Immature natural killer cell (primary cell): ENCODE data around the gene PYHIN1. TPM values are rescaled to one million over a fixed set of nuclear protein-coding genes. Genes with fewer than 3 reads are reported as not detected.

Experiments used
- DNase-seq, 3 donors: peaks; one replicate each; pipeline ENCODE4 v3.0.0; 2022; ENCODE audit warnings: mixed read lengths in 1 of 3
- H3K27ac Mint-ChIP-seq, 6 donors: one replicate each; pipeline ENCODE4 v1.8.0; 2020; ENCODE audit warnings: mixed read lengths in 6 of 6, mild to moderate bottlenecking in 5 of 6, inconsistent platforms in 4 of 6, moderate library complexity in 3 of 6
- H3K27me3 Mint-ChIP-seq, 3 donors: one replicate each; pipeline ENCODE4 v1.8.0; 2020 to 2021; ENCODE audit warnings: low read depth in 3 of 3, mild to moderate bottlenecking in 3 of 3, mixed read lengths in 3 of 3, moderate library complexity in 3 of 3, inconsistent platforms in 1 of 3
- H3K36me3 Mint-ChIP-seq, 3 donors: one replicate each; pipeline ENCODE4 v1.8.0; 2020; ENCODE audit warnings: mixed read lengths in 3 of 3, inconsistent platforms in 2 of 3, mild to moderate bottlenecking in 2 of 3
- H3K4me1 Mint-ChIP-seq, 2 donors: one replicate each; pipeline ENCODE4 v1.8.0; 2020; ENCODE audit warnings: inconsistent platforms in 2 of 2, mild to moderate bottlenecking in 2 of 2, mixed read lengths in 2 of 2, moderate library complexity in 1 of 2
- H3K4me3 Mint-ChIP-seq, 5 donors: one replicate each; pipeline ENCODE4 v1.8.0; 2020; ENCODE audit warnings: mild to moderate bottlenecking in 5 of 5, mixed read lengths in 5 of 5, inconsistent platforms in 3 of 5, moderate library complexity in 3 of 5
- H3K9me3 Mint-ChIP-seq, 6 donors: one replicate each; pipeline ENCODE4 v1.8.0; 2020; ENCODE audit warnings: mild to moderate bottlenecking in 6 of 6, mixed read lengths in 6 of 6, inconsistent platforms in 4 of 6, moderate library complexity in 3 of 6
- polyA plus RNA-seq, 3 donors: library from polyadenylated mRNA; unstranded; fragments of 300-500 nt; fragmentation: Illumina TruSeq; gene quantifications; one replicate each; pipeline ENCODE4 v1.2.3, GENCODE V29; 2021

PYHIN1 gene
- 100 to 1,000 TPM; 141 to 290 (median 150) TPM for polyA plus RNA-seq

- peaks cover 14 to 28% (median 14%) of the 10 kb centered on the region in 3 donors for H3K36me3 Mint-ChIP-seq
- peak; percentile 60 to 67 (median 65) for DNase-seq
- peaks cover 3 to 4% (median 4%) of the 10 kb centered on the region in 3 donors for H3K27me3 Mint-ChIP-seq
- H3K27ac Mint-ChIP-seq: peak within 1 kb of the TSS; percentile 89 to 99 (median 96)
- peak within 1 kb of the TSS; percentile 98 to 99 (median 99) for H3K4me3 Mint-ChIP-seq
- peaks cover 61 to 71% of the 10 kb centered on the region in 2 donors for H3K4me1 Mint-ChIP-seq
- peaks cover 0 to 4% (median 1%) of the 10 kb centered on the region in 6 donors for H3K9me3 Mint-ChIP-seq
Measured at GRCh38 chr1:158931055-158931737, at the start of gene PYHIN1. TSS of gene PYHIN1 (plus strand) at chr1:158931552. CDS start at chr1:158936911, 5,359 bp downstream.

GRCh38 chr1:158893654-158894053 lies 37.7 kb upstream of the PYHIN1 start:
- peaks cover 0 to 2% (median 0%) of the 10 kb centered on the region in 3 donors for H3K27me3 Mint-ChIP-seq
- no peak for DNase-seq
- no peaks in the 10 kb centered on the region for H3K9me3 Mint-ChIP-seq
- H3K4me3 Mint-ChIP-seq: no peak overlapping the region
- H3K4me1 Mint-ChIP-seq: peaks cover 10% of the 10 kb centered on the region in 2 donors
- H3K27ac Mint-ChIP-seq: peak overlapping the region in 5 of 6 donors; percentile 2 to 36 (median 14)
- H3K36me3 Mint-ChIP-seq: peaks cover 0 to 8% (median 0%) of the 10 kb centered on the region in 3 donors

- Mint-ChIP-seq H3K9me3 (no peaks in the 10 kb centered on the region), H3K4me1 (peaks cover 2 to 5% of the 10 kb centered on the region in 2 donors), H3K27me3 (peaks cover 0 to 2% (median 1%) of the 10 kb centered on the region in 3 donors), H3K36me3 (peaks cover 0 to 12% (median 0%) of the 10 kb centered on the region in 3 donors), H3K4me3 (no peak overlapping the region), H3K27ac (no peak overlapping the region)
- no peak for DNase-seq
Measured at GRCh38 chr1:158898722-158899121, 32.6 kb upstream of the PYHIN1 start.

DNA sequence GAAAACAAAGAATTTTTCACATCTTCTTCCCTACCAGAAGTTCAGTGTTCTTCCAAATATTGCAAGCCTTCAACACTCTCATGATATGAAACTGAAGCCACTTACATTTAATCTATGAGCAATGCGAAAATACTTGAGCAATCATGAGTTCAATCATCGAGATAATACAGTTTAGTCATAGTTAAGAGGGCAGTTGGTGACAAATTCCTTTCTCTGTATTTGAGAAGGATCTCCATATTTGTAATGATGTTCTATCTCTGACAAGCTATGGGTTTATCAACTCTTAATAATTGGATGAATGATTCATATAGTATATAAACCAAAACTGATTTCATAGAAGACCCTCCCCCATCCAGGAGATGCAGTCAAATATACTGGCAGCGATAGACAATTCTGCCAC lies 29.7 kb upstream of the PYHIN1 start:
- no peak overlapping the region for H3K4me3 Mint-ChIP-seq
- H3K4me1 Mint-ChIP-seq: peaks cover 0 to 2% of the 10 kb centered on the region in 2 donors
- H3K36me3 Mint-ChIP-seq: peaks cover 0 to 22% (median 3%) of the 10 kb centered on the region in 3 donors
- H3K27me3 Mint-ChIP-seq: peaks cover 0 to 4% (median 4%) of the 10 kb centered on the region in 3 donors
- DNase-seq: no peak
- H3K9me3 Mint-ChIP-seq: peaks cover 0 to 3% (median 0%) of the 10 kb centered on the region in 6 donors
- H3K27ac Mint-ChIP-seq: no peak overlapping the region

DNA sequence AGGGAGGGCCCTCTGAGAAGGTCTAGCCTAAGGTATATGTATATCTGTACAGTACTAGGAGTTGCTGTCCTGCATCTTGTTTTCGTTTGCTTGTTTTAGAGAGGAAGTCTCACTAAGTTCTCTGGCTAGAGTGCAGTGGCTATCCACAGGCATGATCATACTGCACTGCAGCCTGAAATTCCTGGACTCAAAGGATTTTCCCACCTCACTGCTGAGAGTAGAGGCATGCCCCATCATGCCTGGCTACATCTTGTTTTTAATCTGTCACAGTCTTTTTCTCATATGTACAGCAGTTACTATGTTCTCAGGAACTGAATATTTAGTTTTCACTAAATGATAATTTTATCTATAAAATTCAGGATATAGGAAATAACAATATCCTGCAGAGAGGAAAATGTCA lies 15.3 kb upstream of the PYHIN1 start:
- no peak for DNase-seq
- Mint-ChIP-seq H3K27ac (no peak overlapping the region), H3K36me3 (peaks cover 25 to 41% (median 32%) of the 10 kb centered on the region in 3 donors), H3K9me3 (peaks cover 15 to 47% (median 32%) of the 10 kb centered on the region in 6 donors), H3K4me3 (no peak overlapping the region), H3K4me1 (no peaks in the 10 kb centered on the region), H3K27me3 (peaks cover 0 to 4% (median 0%) of the 10 kb centered on the region in 3 donors)

GRCh38 chr1:158924677-158925076 lies 6.7 kb upstream of the PYHIN1 start:
- peak overlapping the region; percentile 89 to 96 (median 94) for H3K27ac Mint-ChIP-seq
- peak; percentile 59 to 62 (median 61) for DNase-seq
- peaks cover 61 to 66% of the 10 kb centered on the region in 2 donors for H3K4me1 Mint-ChIP-seq
- H3K27me3 Mint-ChIP-seq: peaks cover 5 to 7% (median 5%) of the 10 kb centered on the region in 3 donors
- H3K36me3 Mint-ChIP-seq: peaks cover 6 to 23% (median 9%) of the 10 kb centered on the region in 3 donors
- peak overlapping the region; percentile 60 to 90 (median 73) for H3K4me3 Mint-ChIP-seq
- peaks cover 8 to 22% (median 11%) of the 10 kb centered on the region in 6 donors for H3K9me3 Mint-ChIP-seq

GRCh38 chr1:158930504-158930903 lies 848 bp upstream of the PYHIN1 start:
- H3K27me3 Mint-ChIP-seq: peaks cover 3 to 4% (median 4%) of the 10 kb centered on the region in 3 donors
- H3K9me3 Mint-ChIP-seq: peaks cover 0 to 4% (median 1%) of the 10 kb centered on the region in 6 donors
- peak overlapping the region; percentile 98 to 99 (median 99) for H3K4me3 Mint-ChIP-seq
- peak overlapping the region; percentile 89 to 99 (median 96) for H3K27ac Mint-ChIP-seq
- H3K4me1 Mint-ChIP-seq: peaks cover 59 to 71% of the 10 kb centered on the region in 2 donors
- peaks cover 11 to 23% (median 13%) of the 10 kb centered on the region in 3 donors for H3K36me3 Mint-ChIP-seq
- DNase-seq: peak; percentile 77 to 83 (median 80)

GRCh38 chr1:158932171-158932570 lies 819 bp downstream of the PYHIN1 start:
- peak overlapping the region; percentile 98 to 99 (median 99) for H3K4me3 Mint-ChIP-seq
- peaks cover 0 to 2% (median under 1%) of the 10 kb centered on the region in 6 donors for H3K9me3 Mint-ChIP-seq
- peak overlapping the region; percentile 89 to 99 (median 96) for H3K27ac Mint-ChIP-seq
- peak in 2 of 3 donors; percentile 19 to 32 for DNase-seq
- H3K36me3 Mint-ChIP-seq: peaks cover 16 to 37% (median 19%) of the 10 kb centered on the region in 3 donors
- H3K4me1 Mint-ChIP-seq: peaks cover 61 to 71% of the 10 kb centered on the region in 2 donors
- H3K27me3 Mint-ChIP-seq: peaks cover 3 to 4% (median 4%) of the 10 kb centered on the region in 3 donors

DNA sequence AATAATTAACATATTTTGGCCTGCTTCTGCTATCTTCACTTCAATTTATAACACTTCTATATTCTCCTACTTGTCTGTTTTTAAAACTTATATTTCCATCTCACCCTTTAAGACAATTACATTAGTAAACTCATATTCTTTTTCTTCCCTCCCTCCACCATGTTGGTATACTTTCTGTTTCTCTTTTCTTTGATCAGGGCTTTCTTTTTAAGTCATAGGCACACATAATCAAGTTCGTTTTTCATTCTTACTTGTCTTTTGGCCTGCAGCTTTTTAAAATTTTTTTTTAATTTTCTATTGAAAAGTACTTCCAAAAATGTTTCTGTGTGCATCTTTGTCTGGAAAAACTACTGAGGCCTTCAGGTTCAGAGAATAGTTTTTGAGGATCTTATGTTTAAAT lies 2.3 kb downstream of the PYHIN1 start:
- Mint-ChIP-seq H3K36me3 (peaks cover 22 to 50% (median 27%) of the 10 kb centered on the region in 3 donors), H3K4me1 (peaks cover 65 to 77% of the 10 kb centered on the region in 2 donors), H3K4me3 (peak overlapping the region; percentile 89 to 99 (median 93)), H3K27me3 (peaks cover 3 to 4% (median 4%) of the 10 kb centered on the region in 3 donors), H3K9me3 (no peaks in the 10 kb centered on the region), H3K27ac (peak overlapping the region; percentile 83 to 91 (median 87))
- peak; percentile 29 to 33 (median 30) for DNase-seq

GRCh38 chr1:158939180-158939579 lies 7.8 kb downstream of the PYHIN1 start:
- Mint-ChIP-seq H3K4me1 (peaks cover 85 to 100% of the 10 kb centered on the region in 2 donors), H3K4me3 (peak overlapping the region; percentile 21 to 66 (median 57)), H3K27ac (peak overlapping the region; percentile 74 to 94 (median 88)), H3K36me3 (peaks cover 45 to 83% (median 52%) of the 10 kb centered on the region in 3 donors), H3K27me3 (peaks cover 0 to 3% (median 0%) of the 10 kb centered on the region in 3 donors), H3K9me3 (no peaks in the 10 kb centered on the region)
- DNase-seq: no peak

- H3K4me1 Mint-ChIP-seq: peaks cover 83 to 100% of the 10 kb centered on the region in 2 donors
- H3K27ac Mint-ChIP-seq: peak overlapping the region; percentile 32 to 87 (median 77)
- no peaks in the 10 kb centered on the region for H3K9me3 Mint-ChIP-seq
- peak overlapping the region in 2 of 5 donors; percentile 33 to 43 for H3K4me3 Mint-ChIP-seq
- peaks cover 0 to 3% (median 0%) of the 10 kb centered on the region in 3 donors for H3K27me3 Mint-ChIP-seq
- H3K36me3 Mint-ChIP-seq: peaks cover 54 to 80% (median 61%) of the 10 kb centered on the region in 3 donors
- DNase-seq: no peak
Measured at GRCh38 chr1:158941317-158941716, 10.0 kb downstream of the PYHIN1 start.

DNA sequence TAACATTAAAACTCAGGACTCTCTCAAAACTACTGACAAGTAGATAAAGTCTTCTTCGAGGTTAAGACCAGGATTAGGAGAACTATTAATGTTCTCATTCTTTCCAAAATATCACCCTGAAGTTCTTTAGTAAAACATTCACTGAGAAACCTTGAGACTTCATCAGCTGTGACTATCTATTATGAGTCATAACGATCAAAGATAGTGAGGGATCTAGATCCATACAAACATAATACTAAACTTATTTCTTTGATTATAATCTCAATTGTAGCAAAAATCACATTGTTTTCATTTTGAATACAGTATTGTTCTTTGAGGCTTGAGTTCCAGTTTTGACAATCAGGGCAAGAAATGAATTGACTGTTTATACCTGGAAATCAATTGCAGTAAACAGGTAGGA lies 11.1 kb downstream of the PYHIN1 start:
- peaks cover 59 to 82% (median 68%) of the 10 kb centered on the region in 3 donors for H3K36me3 Mint-ChIP-seq

DNA sequence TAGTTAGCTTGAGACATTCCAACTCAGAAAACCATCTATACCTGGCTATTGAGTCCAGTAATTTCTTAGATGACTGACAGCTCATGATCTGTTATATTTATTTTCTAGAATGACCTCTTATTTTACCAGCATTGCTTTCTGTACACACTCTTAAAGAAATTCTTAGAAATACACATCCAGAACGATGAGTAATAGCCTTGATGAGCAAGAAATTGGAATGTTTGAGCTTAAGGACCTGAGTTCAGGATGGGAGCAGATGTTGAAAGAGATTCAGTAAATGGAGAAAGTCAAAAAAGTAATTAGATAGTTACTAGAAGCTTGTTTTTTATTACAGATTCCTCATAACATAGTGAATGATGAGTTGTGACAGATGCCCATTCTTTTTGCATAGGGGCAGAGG lies 11.7 kb downstream of the PYHIN1 start:
- peak overlapping the region in 1 of 5 donors; percentile 33 for H3K4me3 Mint-ChIP-seq

More for the DNA sequence above, 11.1 kb downstream of the PYHIN1 start:
- Mint-ChIP-seq H3K27me3 (peaks cover 0 to 3% (median 0%) of the 10 kb centered on the region in 3 donors), H3K4me1 (peaks cover 82 to 100% of the 10 kb centered on the region in 2 donors), H3K4me3 (peak overlapping the region in 1 of 5 donors; percentile 32), H3K9me3 (no peaks in the 10 kb centered on the region), H3K27ac (peak overlapping the region in 5 of 6 donors; percentile 14 to 75 (median 66))
- no peak for DNase-seq

More for the DNA sequence above, 11.7 kb downstream of the PYHIN1 start:
- H3K27me3 Mint-ChIP-seq: peaks cover 0 to 3% (median 0%) of the 10 kb centered on the region in 3 donors
- no peaks in the 10 kb centered on the region for H3K9me3 Mint-ChIP-seq
- H3K36me3 Mint-ChIP-seq: peaks cover 60 to 82% (median 70%) of the 10 kb centered on the region in 3 donors
- peak overlapping the region; percentile 55 to 76 (median 72) for H3K27ac Mint-ChIP-seq
- peaks cover 84 to 100% of the 10 kb centered on the region in 2 donors for H3K4me1 Mint-ChIP-seq
- no peak for DNase-seq
